Activated CD4-positive, alpha-beta T cell treated with anti-CD3 and anti-CD28 coated beads for 24 hours (primary cell): ENCODE measurements around the gene MPP1.

Experiments used
- DNase-seq, 2 donors: peaks; one replicate each; pipeline ENCODE4 v3.0.0-alpha.2; 2020; ENCODE audit warnings: low read depth in 2 of 2

Gene MPP1

DNA sequence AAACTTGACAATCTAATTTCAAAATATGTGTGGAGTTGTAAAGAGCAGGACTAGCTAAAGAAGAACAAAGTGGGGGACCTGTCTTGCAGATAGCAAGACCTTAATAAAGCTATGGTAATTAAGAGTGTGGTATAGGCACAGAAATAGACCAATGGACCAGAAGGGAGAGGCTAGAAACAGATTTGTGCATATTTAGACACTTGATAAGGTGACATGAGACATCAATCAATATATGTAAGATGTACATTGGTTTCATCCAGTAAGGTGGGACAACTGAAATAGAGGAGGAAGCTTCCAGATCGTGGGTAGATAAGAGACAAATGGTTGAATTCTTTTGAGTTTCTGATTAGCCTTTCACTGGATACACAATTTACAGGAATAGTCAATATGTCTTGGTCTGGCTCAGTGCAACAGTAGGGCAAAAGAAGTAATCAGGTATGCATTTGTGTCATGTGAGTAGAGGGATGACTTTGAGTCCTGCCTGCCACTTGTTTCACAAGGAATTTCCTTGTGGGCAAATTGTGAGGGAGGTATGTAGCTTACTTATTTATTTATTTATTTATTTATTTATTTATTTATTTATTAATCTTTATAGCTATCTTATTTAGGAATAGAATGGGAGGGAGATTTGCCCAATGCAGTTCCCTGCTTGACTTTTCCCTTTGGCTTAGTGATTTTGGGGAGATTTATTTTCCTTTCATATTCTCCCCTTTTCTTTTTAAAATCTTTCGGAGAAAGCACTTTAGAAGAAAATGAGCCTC, 7.2 kb upstream of the MPP1 start:
- no peak for DNase-seq

DNA sequence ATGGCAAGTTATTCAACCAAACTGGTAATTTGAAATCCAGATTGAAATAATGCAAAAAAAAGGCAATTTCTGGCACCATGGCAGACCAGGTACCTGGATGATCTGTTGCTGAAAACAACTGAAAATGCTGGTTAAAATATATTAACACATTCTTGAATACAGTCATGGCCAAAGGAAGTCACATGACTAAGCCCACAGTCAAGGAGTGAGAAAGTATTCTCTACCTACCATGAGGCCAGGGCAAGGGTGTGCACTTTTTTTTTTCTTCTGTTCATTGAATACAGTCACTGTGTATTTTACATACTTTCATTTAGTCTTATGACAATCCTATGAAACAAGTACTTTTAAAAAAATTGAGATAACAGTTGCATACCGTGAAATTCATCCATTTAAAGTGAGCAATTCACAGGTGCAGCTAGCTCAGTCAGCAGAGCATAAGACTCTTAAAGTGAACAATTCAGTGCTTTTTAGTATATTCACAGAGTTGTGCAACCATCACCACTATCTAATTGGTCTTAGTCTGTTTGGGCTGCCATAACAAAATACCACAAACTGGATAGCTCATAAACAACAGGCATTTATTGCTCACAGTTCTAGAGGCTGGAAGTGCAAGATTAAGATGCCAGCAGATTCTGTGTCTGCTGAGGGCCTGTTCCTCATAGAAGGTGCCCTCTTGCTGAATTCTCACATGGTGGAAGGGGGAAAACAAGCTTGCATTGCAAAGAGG, 4.8 kb upstream of the MPP1 start:
- no peak for DNase-seq

DNA sequence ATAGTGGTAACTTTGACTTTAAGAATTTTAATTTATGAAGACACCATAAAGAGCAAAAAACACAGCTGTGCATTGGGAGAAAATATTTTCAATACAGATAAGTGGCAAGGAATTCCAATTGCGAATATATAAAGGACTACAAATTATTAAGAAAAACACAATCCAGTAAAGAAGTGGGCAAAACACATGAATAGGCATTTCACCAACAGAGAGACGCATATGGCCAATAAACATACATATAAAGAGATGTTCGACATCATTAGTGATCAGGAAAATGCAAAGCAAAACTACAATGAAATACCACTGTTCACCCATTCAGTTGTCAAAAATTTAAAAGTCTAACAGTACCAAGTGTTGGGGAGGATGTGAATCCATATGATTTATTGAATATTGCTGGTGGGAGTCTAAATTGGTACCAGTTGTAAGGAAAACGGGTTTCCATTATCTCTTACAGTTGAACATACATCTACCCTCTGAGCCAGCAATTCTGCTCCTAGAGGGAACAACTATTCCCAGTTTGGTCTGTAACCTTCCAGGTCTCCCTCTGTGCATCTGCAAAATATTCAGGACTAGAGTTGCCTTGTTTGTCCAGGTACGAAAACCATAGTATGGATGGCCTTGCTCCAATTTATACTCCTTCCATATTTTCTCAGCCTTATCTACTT, 1.7 kb upstream of the MPP1 start:
- no peak for DNase-seq

DNA sequence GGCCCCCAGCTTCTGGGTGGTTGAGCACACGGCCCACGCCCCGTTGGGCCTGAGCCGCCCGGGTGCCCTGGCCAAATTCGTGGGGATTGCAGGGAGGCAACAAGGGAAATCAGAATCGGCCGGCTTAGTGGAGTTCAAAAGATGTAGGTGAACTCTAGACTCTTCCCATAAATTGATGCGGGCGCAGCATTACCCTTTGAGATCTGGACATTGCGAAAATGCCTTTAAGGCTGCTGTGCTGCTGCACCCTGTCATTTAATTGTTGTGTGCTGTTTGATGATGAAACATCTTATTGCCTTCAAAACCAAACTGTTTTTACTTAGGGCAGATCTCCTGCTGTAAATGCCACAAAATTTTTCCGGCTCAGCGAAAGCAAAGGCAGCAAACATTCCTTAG, 409 bp upstream of the MPP1 start:
- DNase-seq: no peak

DNA sequence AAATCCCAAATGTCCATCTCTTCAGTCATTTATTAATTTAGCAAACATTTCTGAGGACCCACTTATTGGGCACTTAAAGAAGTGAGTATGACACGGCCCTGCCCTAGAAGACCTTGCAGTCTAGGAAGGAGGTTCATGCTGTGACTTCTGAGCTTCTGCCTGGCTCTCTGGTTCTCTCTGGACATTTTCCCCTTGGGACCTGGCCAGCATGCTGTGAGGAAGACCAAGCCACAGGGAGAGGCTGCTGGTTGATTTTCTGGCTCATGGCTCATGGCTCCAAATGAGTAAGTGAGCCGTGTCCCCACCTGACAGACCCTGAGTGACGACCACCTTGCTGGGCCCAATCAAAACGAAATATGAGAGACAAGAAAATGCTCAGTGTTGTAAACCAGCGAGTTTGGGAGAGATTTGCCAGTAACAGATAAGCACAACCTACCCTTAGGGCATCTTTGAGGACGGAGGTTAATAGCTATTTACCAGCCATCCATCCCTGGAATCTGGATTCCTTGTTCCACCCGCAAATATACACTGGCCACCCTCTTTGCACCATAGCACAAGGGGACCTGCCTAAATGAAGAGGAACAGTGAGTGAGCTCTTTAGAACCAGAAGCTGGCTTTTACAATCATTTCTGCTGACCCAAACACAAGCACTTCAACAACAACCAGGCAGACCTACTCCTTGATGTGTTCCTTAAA, 876 bp downstream of the MPP1 start:
- no peak for DNase-seq

DNA sequence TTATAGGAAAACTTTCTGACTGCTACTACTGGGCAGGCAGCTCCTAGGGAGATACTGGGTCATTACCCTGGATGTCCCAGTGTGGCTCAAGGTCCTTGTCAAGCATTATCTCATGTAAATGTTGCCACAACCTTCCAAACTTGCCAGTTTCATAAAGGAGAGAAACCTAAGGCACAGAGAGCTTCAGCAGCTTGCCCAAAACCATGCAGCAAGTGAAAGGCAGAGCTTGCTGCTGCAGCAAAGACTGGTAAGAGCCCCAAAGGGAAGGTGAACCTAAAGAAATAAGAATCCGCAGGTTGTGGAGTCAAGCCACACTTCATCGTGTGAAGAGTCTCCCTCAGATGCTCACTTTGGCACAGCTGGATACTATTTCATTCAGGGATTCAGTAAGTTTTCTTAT, 2.3 kb downstream of the MPP1 start:
- no peak for DNase-seq

DNA sequence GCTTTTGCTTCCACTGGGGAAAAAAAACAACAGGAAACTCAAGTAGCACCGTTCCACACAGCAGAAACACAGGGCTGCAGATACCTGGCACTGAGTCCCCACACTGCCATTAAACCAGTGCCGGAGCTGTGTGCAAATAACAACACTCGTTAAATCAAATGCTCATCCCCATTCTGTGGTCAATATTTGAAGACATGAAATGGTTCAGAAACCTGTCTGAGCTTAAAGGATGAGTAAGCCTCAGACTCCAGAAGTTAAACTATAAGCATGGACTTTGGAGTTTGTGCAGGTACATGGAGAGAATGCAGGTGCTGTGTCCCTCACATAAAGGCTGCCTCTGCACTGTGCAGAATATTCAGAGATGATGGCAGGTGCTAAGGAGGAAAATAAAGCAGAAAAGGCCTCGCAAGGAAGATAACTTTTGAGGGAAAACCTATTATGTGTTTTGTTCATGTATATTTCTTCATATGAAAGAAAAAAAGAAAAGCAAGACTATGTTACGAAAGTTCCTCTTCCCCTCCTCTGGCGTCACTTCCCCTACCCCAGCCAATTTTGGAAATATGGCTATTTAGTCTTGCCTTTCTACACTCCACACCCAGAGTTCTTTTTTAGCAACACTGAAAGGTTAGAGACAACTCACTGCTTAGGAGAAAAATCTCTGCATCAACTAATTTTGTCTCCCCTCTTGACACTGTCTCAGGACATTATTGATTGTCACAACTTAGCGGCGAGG, 4.6 kb downstream of the MPP1 start:
- no peak for DNase-seq

DNA sequence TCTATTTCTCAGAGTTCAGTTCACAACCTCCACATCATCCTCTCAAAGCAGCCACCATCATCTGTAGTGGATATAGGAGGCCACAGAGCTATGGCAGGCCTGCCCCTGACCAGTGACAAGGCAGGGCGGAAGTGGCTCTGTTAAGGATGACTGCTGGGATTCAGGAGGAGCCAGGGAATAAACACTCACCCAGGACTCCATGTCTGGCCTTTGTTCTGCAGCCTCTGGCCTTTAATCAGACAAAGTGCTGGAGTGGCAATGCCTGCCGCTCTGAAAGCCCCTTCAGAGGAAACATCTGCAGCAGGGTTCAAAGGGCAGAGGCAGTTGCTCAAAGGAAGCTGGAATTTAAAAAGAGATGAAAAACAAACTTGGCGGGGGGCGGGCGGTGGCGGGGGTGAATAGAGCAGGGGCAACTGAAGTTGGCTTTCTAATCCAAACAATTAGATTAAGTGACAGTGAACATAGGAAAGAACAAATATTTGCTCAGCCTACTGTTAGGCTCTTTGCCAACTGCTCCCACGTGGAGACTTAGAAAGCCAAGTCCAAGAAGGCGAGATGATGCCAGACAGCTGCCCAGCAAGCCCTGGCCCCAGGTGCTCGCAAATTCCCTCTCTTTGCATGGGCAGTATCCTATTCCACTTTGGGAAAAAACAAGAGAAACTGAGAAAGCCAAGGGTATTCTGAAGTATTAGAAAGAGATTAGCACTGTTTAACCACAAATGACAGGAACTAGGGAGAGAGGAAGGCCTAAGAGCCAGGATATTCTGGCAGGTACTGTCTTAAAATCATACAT, 5.5 kb downstream of the MPP1 start:
- DNase-seq: no peak

DNA sequence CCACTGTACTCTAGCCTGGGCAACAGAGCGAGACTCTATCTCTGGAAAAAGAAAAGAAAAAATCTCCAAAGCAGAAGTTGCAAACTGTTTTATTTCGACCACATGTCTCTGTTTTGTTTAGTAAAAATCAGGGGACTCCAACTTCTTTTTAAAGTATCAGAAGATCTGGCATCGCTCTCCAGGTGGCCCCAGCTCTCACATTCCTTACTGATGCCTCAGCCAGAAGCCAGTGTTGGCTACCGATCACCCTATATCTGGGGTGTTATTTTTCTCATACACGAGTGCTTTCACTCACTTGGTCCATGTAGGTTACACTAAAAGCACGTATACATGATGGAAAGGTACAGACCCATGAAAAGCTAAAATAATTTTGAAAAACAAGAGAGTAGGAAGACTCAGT, 8.3 kb downstream of the MPP1 start:
- DNase-seq: no peak

DNA sequence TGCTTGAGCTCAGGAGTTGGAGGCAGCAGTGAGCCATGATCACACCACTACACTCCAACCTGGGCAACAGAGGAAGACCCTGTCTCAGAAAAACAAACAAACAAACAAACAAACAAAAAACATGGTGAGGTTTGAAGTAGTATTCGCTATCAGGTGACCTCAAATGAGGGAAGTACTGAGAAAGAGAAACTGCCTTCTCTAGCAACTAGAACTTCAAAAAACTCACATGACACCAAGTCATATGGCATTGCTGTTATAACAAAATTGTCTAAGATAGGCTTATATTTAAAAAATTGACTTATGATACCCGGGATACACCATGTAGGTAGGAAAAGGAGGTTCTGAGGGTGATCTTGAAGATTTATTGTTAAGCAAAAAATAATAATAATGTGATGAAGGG, 10.3 kb downstream of the MPP1 start:
- DNase-seq: no peak

DNA sequence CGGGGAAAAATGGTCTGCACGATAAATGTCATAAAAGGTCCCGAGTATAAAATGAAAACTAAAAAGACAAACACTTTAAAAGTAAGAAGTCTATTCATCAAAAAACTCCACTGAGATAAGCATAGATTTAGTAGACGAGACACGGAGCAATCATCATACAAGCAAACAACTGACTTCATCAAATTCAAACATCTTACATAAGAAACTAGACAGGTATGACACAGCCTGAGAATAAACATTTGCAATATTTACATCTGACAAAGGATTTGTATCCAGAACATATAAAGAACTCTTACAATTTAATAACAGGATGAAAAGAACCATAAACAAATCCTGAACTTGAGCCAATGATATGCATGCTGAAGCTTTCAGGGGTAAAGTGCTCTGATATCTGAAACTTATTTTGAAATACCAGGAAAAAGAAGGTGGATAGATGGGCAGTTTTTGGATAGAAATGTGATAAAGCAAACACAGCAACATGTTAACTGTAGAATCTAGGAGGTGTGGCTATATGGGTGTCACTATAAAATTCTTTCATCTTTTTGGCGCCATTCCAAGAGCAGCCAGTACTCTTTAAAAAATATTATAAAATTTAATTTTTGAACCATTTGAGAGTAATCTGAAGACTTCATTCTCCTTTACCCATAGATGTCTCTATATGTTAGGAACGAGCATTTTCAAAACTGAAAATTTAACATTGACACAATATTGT, 12.0 kb downstream of the MPP1 start:
- no peak for DNase-seq

DNA sequence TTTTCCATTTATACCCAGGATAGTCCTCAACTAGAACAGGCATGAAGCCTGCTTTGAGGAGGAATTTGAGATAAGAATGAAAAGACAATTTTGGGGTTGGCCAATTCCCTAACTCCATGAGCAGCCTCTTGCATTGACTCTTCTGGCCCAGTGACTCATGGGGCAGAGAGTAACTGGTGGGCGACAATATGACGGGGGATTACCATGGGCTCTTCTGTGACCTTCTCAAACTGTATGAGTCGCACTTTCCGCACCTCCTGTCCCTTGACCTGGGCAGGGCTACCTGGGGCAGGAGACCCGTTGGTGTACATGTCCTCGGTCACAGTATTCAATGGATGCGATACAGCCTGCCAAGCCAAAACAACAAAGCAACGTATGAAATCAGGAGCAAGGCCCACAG, 13.3 kb downstream of the MPP1 start:
- no peak for DNase-seq

DNA sequence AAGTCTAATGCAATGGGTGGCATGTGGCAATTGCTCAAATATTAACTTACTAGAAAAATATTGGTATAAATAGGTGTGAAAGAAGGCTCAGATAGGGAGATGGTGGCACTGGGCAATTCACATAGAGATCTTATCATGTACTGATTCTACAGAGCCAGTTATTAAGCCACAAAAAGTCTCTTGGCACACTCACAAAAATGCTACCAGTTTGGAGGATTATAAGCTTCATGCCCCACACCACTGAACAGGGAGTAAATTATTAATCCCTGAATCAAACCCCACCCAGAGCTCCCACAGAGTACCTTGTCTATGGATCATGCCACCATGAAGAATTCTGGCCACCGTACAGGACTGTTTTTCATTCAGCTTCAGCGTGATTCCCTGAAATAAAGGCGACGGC, 13.8 kb downstream of the MPP1 start:
- DNase-seq: no peak

DNA sequence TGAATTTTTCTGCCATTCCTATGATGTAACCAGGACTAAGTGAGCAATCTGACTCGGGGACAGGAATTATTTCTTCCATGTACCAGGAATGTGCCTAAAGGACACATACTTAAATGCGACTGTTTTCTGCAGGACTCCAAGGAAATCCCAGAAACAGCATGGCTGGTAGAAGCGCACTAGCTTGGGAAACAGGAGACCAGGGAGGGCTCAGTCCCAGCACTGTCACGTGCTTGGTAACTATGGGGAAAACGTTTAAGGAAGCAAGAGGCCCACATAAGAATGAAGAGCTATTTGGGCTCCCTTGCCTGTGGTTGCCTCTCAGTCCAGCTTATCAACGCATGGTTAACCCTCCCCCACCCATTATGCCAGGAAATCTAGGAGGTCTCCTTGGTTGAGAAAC, 19.6 kb downstream of the MPP1 start:
- DNase-seq: no peak

DNA sequence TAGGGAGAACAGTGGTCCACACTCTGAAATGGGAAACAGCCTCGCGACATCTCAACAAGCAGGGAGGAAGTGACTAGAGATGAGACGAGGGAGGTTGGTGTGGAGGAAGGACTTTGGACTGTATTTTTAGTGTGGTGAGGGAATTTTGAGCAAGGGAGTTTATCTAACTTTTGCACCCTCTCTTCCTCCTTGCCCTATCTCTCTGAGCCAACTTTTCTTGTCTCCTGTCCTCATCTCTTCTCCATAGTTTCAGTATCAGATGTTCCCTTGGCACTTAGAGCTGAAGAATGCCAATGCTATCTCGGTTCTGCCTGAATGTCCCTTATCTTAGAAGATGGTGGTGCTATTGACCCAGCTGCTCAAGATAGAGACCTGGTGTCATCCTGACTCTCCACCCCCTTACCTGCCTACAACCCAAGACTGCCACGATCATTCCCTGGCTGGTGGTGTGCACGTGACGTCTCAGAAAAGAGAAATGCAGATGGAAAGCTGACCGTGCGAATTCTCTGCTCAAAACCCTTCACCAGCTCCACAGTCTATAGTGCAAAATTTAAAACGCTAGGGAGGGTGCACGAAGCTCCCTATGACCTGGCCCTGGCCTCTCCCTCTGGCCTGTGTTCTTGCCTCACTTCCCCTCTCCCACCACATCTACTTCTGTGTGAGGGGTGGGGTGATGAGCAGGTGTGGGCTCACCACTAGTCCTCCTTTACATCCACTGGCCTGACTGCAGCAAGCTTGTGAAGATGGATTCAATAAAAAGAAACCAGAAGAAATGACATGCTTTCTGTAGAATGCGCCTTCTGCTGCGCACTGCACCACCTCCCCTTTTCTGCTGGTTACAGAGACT, 20.9 kb downstream of the MPP1 start:
- no peak for DNase-seq

DNA sequence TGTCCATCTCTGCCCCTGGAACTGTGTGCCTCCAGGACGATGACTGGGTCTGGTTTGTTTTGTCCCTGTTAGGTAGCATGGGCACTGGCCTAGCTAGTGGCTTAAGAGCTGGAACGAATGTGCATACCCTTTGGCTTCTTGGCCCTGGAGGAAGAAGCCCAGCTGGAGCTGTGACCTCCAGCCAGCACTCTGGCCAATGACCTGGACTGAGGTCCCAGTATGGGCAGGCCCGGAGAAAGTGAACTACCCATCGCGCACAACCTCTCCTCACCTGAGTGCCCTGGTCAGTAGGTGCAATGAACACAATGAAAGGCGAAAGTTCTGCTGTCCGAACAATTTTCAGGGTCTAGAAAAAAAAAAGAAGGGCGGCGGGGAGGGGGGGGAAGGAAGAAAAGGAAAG, 24.3 kb downstream of the MPP1 start:
- no peak for DNase-seq

DNA sequence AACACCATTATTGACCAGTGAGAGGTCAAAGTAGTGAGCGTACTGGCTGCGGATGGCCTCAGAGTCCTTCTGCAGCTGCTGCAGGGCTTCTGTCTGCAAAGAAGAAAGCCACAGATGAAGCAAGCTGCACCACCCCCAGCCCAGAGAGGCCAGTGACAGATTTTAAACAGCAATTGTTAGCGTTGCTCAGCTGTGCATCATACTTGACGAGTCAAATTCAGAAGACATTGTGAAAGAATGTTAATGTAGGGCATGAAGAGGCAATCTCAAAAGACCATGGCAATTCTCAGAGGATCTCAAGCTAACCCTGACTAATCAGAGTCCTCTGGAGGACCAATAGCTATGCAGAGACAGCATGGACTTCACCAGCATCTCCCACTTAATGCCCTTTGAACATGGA, 26.0 kb downstream of the MPP1 start:
- no peak for DNase-seq

DNA sequence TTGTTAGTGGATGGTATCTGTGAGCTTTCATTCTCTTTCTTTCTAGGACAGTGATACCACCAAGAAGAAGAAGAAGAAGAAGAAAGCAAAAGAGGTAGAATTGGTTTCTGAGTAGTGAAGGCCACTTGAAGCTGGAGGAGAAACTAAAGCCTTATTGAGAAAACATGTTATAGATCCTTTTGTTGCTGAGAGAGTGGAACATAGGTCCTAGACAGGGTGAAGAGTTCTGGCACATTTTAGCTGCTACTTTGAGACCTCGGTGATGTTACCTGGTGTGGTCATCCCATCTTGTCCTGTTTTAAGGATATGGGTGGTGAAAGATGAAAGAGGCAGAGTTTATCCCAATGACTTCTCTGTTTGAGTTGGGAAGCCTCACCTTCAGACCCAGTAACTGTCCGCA, 28.5 kb downstream of the MPP1 start:
- DNase-seq: no peak
